Neural crest cell (in vitro differentiated cells): ENCODE results near the gene ACVR1B. TPM values are rescaled to one million over a fixed set of nuclear protein-coding genes. Genes with fewer than 3 reads are reported as not detected.

Experiments
- DNase-seq: peaks from one replicate; pipeline ENCODE4 v3.0.0; 2021; ENCODE audit warnings: low read depth, mixed read lengths, low spot score
- H3K27ac Mint-ChIP-seq: one replicate; pipeline ENCODE4 v1.8.0; 2021; ENCODE audit warnings: mild to moderate bottlenecking, mixed read lengths; ENCODE audit not compliant: unreplicated experiment
- H3K27me3 Mint-ChIP-seq: 2 replicates; pipeline ENCODE4 v1.8.0; 2021; ENCODE audit warnings: low read depth, mild to moderate bottlenecking, mixed read lengths
- H3K36me3 Mint-ChIP-seq: 2 replicates; pipeline ENCODE4 v1.8.0; 2021; ENCODE audit warnings: low read depth, mild to moderate bottlenecking, mixed read lengths
- H3K4me1 Mint-ChIP-seq: 2 replicates; pipeline ENCODE4 v1.8.0; 2021; ENCODE audit warnings: mixed read lengths
- H3K4me3 Mint-ChIP-seq: one replicate; pipeline ENCODE4 v1.8.0; 2021; ENCODE audit warnings: mild to moderate bottlenecking, mixed read lengths
- H3K9me3 Mint-ChIP-seq: 2 replicates; pipeline ENCODE4 v1.8.0; 2021; ENCODE audit warnings: mixed read lengths
- CTCF ChIP-seq: fragments of 200-600 bp; sonication (generic); conservative IDR thresholded peaks from 2 replicates; pipeline ENCODE4 v1.5.0; 2021; ENCODE audit warnings: antibody characterized with exemption, mild to moderate bottlenecking
- total RNA-seq: library from RNA; stranded (reverse); gene quantifications from 2 replicates; pipeline ENCODE4 v1.2.1, GENCODE V29; 2021

Gene ACVR1B
- total RNA-seq, 1 donor from 2014 or later: 34.3 TPM

- Mint-ChIP-seq H3K9me3 (no peaks in the 10 kb centered on the region), H3K4me1 (peaks cover 50% of the 10 kb centered on the region), H3K36me3 (peaks cover 10% of the 10 kb centered on the region), H3K4me3 (peak overlapping the region; percentile 88), H3K27ac (peak overlapping the region; percentile 75), H3K27me3 (peaks cover 41% of the 10 kb centered on the region)
- no peak for DNase-seq
- TF ChIP-seq CTCF: no peak
These were observed 56.5 kb downstream of the ACVR1B start for GRCh38 chr12:52007982-52008510.

DNA sequence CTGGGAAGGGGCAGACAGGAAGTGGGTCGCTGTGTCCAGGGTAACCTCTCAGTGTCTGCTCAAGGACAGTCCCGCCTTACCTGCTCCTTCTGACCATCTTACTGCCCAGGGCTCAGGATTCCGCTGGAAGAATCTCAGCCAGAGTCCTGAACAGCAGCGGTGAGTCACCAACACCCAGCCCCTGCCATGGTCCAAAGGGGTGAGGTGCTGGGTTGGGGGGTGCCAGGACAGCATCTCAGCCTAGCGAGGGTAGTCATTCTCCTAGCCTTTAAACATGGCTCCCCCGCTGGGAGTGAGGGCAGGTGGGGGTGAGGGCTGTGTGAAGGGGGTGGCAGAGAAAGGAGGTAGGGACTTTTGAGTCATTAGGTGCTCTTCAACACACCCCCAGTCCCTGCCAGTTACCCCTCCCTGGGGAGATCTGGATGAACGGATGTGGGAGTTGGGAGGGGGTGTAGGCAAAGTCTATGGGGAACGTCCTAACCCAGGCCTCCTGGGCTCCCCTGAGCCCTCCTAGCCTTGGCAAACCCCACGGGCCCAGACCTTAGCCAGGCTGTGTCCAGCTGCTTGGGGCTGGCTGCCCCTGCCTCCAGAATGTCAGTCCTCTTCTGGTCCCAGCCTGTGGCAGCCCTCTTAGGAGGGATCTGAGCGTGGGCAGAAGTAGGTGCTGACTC is 57.7 kb downstream of the ACVR1B start:
- TF ChIP-seq CTCF: no peak
- Mint-ChIP-seq H3K27ac (no peak overlapping the region), H3K4me3 (peak overlapping the region; percentile 88)

DNA sequence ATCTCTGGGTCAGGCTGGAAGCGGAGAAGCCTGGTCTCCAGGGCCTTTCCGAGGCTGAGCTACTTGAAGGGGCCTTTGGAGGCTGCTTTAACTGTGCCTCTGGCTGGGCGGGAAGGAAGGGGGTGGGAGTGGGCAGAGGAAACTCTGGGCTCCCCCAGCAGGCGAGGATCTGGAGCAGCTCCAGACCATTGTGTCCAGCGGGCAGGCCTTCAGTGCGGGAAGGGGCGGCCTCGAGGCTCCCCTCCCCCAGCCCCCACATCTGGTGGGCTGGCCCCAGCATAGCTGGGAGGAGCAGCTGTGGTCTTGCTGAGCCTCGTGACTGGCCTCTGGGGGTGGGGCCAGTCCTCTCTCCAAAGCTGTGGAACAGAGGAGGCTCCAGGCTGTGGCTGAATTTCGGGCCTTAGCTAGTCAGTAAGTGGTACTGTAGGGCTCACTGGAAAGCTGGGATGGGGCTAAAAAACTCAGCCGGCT is 58.7 kb downstream of the ACVR1B start:
- Mint-ChIP-seq H3K4me3 (peak overlapping the region; percentile 88), H3K36me3 (peaks cover 14% of the 10 kb centered on the region), H3K9me3 (no peaks in the 10 kb centered on the region), H3K27me3 (peaks cover 41% of the 10 kb centered on the region), H3K4me1 (peaks cover 49% of the 10 kb centered on the region), H3K27ac (peak overlapping the region; percentile 89)
- TF ChIP-seq CTCF: no peak
- peak; percentile 77 for DNase-seq

More for the DNA sequence above, 57.7 kb downstream of the ACVR1B start:
- Mint-ChIP-seq H3K27me3 (peaks cover 44% of the 10 kb centered on the region), H3K4me1 (peaks cover 48% of the 10 kb centered on the region), H3K9me3 (no peaks in the 10 kb centered on the region), H3K36me3 (peaks cover 14% of the 10 kb centered on the region)
- DNase-seq: no peak

GRCh38 chr12:52010692-52011601 is 59.4 kb downstream of the ACVR1B start:
- DNase-seq: no peak
- TF ChIP-seq CTCF: no peak
- peaks cover 14% of the 10 kb centered on the region for H3K36me3 Mint-ChIP-seq
- no peaks in the 10 kb centered on the region for H3K9me3 Mint-ChIP-seq
- peak overlapping the region; percentile 27 for H3K27ac Mint-ChIP-seq
- H3K4me1 Mint-ChIP-seq: peaks cover 43% of the 10 kb centered on the region
- peak overlapping the region; percentile 88 for H3K4me3 Mint-ChIP-seq
- peaks cover 34% of the 10 kb centered on the region for H3K27me3 Mint-ChIP-seq

DNA sequence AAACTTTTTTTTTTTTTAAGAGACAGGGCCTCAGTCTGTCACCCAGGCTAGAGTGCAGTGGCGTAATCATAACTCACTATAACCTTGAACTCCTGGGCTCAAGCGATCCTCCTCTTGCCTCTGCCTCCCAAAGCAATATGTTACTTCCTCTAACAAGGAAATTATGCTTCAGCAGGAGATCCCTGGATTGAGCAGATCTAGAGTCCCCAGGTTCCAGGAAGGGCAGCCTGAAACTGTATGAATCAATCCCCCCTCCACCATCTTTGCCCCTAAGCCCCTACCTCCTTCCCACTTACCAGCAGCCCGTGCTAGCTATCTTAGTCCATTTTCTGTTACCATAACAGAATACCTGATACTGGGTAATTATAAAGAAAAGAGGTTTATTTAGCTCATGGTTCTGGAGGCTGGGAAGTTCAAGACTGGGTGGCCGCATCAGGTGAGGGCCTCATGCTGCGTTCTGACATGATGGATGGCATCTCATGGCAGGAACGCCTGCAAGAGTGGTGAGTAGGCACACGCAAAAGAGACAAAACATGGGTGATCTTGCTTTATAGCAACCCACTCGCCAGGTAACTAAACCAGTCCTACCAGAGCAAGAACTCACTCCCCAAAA is 60.2 kb downstream of the ACVR1B start:
- H3K27ac Mint-ChIP-seq: no peak overlapping the region
- peak overlapping the region; percentile 88 for H3K4me3 Mint-ChIP-seq
- H3K9me3 Mint-ChIP-seq: no peaks in the 10 kb centered on the region
- H3K4me1 Mint-ChIP-seq: peaks cover 39% of the 10 kb centered on the region
- peaks cover 32% of the 10 kb centered on the region for H3K27me3 Mint-ChIP-seq
- DNase-seq: no peak
- H3K36me3 Mint-ChIP-seq: peaks cover 16% of the 10 kb centered on the region
- no peak for TF ChIP-seq CTCF
